Measurements from ENCODE around the gene DDRGK1. TPM values are rescaled to one million over a fixed set of nuclear protein-coding genes. Genes with fewer than 3 reads are reported as not detected.
A peak's percentile ranks its signal among the peaks of the same experiment; 100 is the strongest.

The DDRGK1 gene
- total and polyA plus RNA-seq, 2 of the 8 experiments (the other 6 are each of a cell fraction or from before 2014, with no cell fraction given) = 29.4 to 42.0 TPM

DNA sequence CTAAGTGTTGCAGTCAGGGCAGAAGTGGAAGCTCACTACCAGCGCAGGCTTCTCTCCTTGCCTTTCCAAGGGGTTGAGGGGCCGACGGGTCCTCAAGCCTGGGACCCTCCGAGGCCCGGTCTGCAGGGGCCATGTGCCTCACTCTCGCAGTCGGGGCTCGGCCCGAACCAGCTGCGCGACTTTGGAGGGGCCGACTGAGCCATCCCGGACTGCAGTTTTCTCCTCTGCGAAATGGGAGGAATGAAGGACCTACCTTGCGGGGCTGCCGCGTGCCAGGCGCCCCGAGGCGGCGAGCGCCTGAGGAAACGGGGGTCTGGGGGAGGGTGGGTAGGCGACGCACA is 36.8 kb downstream of the DDRGK1 start:
- Histone ChIP-seq H2BK5ac (ENCODE audit: low read depth, low read length) (peak overlapping the region; percentile 79; the same call in 1 of the 2 replicates), H3K23me2 (ENCODE audit: low read depth, low read length) (peaks cover 8% of the 10 kb centered on the region; the same call in 1 of the 2 replicates), H3K14ac (ENCODE audit: insufficient read length) (no peak overlapping the region), H4K8ac (ENCODE audit: extremely low read depth, insufficient read depth, low read length) (peak overlapping the region; percentile 75; the same call in 1 of the 2 replicates), H2AK5ac (ENCODE audit: low read depth, low read length) (no peak overlapping the region), H3K36me3 (ENCODE audit: control insufficient read depth in 2 of 4, insufficient read depth in 4 of 4, low read length in 3 of 4) (peaks cover 0 to 15% (median 2%) of the 10 kb centered on the region in 4 experiments; a peak in 5 of 8 replicates), H3K9ac (replicated peaks in 1 of 4; ENCODE audit: extremely low read depth in 1 of 4, low read depth in 3 of 4, low read length in 3 of 4) (peak overlapping the region in 2 of 4 experiments; percentile 13 to 31; a peak in 3 of 7 replicates), H3K4me2 (ENCODE audit: insufficient read depth in 1 of 2, low read depth in 2 of 2, low read length in 2 of 2) (peak overlapping the region; percentile 86 to 89), H2AFZ (ENCODE audit: low read length) (no peak overlapping the region), H3K27me3 (replicated peaks in 1 of 4; ENCODE audit: control insufficient read depth in 3 of 4, extremely low read depth in 1 of 4, insufficient read depth in 3 of 4, low read length in 3 of 4) (no peaks in the 10 kb centered on the region; a peak in 1 of 7 replicates), H3K4me3 (ENCODE audit: extremely low read depth in 1 of 4, insufficient read depth in 2 of 4, low read depth in 3 of 4, low read length in 4 of 4) (peak overlapping the region; percentile 37 to 56 (median 48)), H2BK20ac (ENCODE audit: low read length) (no peak overlapping the region), H3K9me3 (ENCODE audit: insufficient read depth in 2 of 2, low read depth in 1 of 2, low read length in 1 of 2) (no peaks in the 10 kb centered on the region), H3K79me2 (ENCODE audit: control insufficient read depth in 1 of 2, insufficient read depth in 2 of 2, low read length in 2 of 2) (0 out of 4 replicates have a peak, but pooled peaks cover 0 to 5% of the 10 kb centered on the region in 2 experiments), H2BK15ac (ENCODE audit: low read length) (0 out of 2 replicates have a peak overlapping the region, but pooled peaks have one; percentile 72), H3K18ac (ENCODE audit: extremely low read depth, low read length) (peak overlapping the region; percentile 87), H4K91ac (replicated peaks; ENCODE audit: insufficient read length, low read length) (peak overlapping the region; percentile 89), H3K79me1 (ENCODE audit: low read depth, low read length) (no peaks in the 10 kb centered on the region; the same call in 1 of the 2 replicates), H3K4me1 (replicated peaks in 1 of 4; ENCODE audit: control insufficient read depth in 3 of 4, insufficient read depth in 4 of 4, low read length in 3 of 4) (peaks cover 5 to 29% (median 24%) of the 10 kb centered on the region in 4 experiments), H3K56ac (replicated peaks; ENCODE audit: insufficient read length, low read depth, low read length) (peak overlapping the region; percentile 59), H3K27ac (ENCODE audit: low read depth, low read length) (0 out of 2 replicates have a peak overlapping the region, but pooled peaks have one; percentile 75), H2BK120ac (replicated peaks; ENCODE audit: low read depth, low read length) (no peak overlapping the region), H4K20me1 (replicated peaks in 1 of 2; ENCODE audit: control insufficient read depth in 1 of 2, insufficient read depth in 2 of 2, low read length in 2 of 2) (peaks cover 0 to 2% of the 10 kb centered on the region in 2 experiments), H2BK12ac (ENCODE audit: low read depth, low read length) (no peak overlapping the region), H4K5ac (ENCODE audit: insufficient read length, low read depth, low read length) (peak overlapping the region; percentile 63), H3K23ac (ENCODE audit: insufficient read length) (no peak overlapping the region), H3K4ac (replicated peaks; ENCODE audit: insufficient read length, low read depth, low read length) (peak overlapping the region; percentile 78)
- ChIA-PET POLR2A (ENCODE audit: partially characterized antibody) (interaction anchor here (0.9 to 2.8 kb wide), 5 partner anchors 8 to 41 kb away, joined by 3 to 11 read pairs (median 3); partner anchors contain the start of genes FASTKD5 and UBOX5), CTCF (ENCODE audit: partially characterized antibody) (interaction anchor here (1.1 to 1.5 kb wide), 2 partner anchors 49 to 59 kb away, joined by 4 to 5 read pairs; no protein-coding TSS in a partner anchor)
- TF ChIP-seq, protein P1, sequence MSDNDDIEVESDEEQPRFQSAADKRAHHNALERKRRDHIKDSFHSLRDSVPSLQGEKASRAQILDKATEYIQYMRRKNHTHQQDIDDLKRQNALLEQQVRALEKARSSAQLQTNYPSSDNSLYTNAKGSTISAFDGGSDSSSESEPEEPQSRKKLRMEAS (IDR thresholded peaks at IDR 0.05) = peak; percentile 77
- TF ChIP-seq NRF1 (IDR thresholded peaks at IDR 0.05; ENCODE audit: low read depth, low read length) = no peak
- no peak for TF ChIP-seq SP1 (IDR thresholded peaks at IDR 0.05; ENCODE audit: low read depth, low read length)
- TF ChIP-seq, protein P2, sequence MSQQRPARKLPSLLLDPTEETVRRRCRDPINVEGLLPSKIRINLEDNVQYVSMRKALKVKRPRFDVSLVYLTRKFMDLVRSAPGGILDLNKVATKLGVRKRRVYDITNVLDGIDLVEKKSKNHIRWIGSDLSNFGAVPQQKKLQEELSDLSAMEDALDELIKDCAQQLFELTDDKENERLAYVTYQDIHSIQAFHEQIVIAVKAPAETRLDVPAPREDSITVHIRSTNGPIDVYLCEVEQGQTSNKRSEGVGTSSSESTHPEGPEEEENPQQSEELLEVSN (IDR thresholded peaks at IDR 0.05) = peak; percentile 74
- DNase-seq (ENCODE audit: low read depth in 1 of 2, low spot score in 2 of 2) (no peak), FAIRE-seq (no peak)
- WGBS, 2 experiments (ENCODE audit: extremely low coverage in 1 of 2, insufficient coverage in 1 of 2, insufficient read length in 1 of 2, insufficient replicate concordance in 2 of 2, low coverage in 1 of 2, low lambda C conversion rate in 2 of 2, missing lambda C conversion rate in 1 of 2) = 26% methylated on average over 18 of the region's 25 CpGs; no CpG with 5 or more reads in 1 of the 2 experiments
